DMS 273 (cell line): ENCODE data around the gene SCN5A.

Experiments used
- DNase-seq: peaks from one replicate; lab custom pipeline; 2025; ENCODE audit not compliant: unreplicated experiment; lab: John Stamatoyannopoulos, UW

The SCN5A gene

GRCh38 chr3:38511546-38511945 is 137.9 kb downstream of the SCN5A start:
- no peak for DNase-seq

- DNase-seq: no peak
Observed at GRCh38 chr3:38510631-38511030, 138.9 kb downstream of the SCN5A start.

- DNase-seq: no peak
Observed at GRCh38 chr3:38509732-38510131, 139.8 kb downstream of the SCN5A start.

GRCh38 chr3:38507120-38507519 is 142.4 kb downstream of the SCN5A start:
- DNase-seq: no peak

- DNase-seq: no peak
Observed at GRCh38 chr3:38500688-38501417, 148.6 kb downstream of the SCN5A start.
